ENCODE results near the gene IRF2.

IRF2 gene

GRCh38 chr4:184474263-184475095 lies at the start of gene IRF2:
TSS of gene IRF2 (minus strand) at chr4:184474550. CDS start at chr4:184429064, 45,486 bp downstream.
- peak; percentile 92 to 95 (median 95) for DNase-seq (ENCODE audit: low read depth in 3 of 3)

GRCh38 chr4:184515606-184516005 lies 41.3 kb upstream of the IRF2 start:
- no peak for DNase-seq (ENCODE audit: low read depth in 3 of 3)

GRCh38 chr4:184514121-184514988 lies 40.0 kb upstream of the IRF2 start:
- DNase-seq (ENCODE audit: low read depth in 3 of 3), result peak; percentile 33 to 78 (median 60)

GRCh38 chr4:184513802-184514120 lies 39.4 kb upstream of the IRF2 start:
- DNase-seq (ENCODE audit: low read depth in 3 of 3), result no peak

GRCh38 chr4:184511156-184511555 lies 36.8 kb upstream of the IRF2 start:
- DNase-seq (ENCODE audit: low read depth in 3 of 3), result no peak

- DNase-seq (ENCODE audit: low read depth in 3 of 3), result no peak
Observed at GRCh38 chr4:184510401-184510800, 36.1 kb upstream of the IRF2 start.

- no peak for DNase-seq (ENCODE audit: low read depth in 3 of 3)
Observed at GRCh38 chr4:184506527-184507121, 32.3 kb upstream of the IRF2 start.

- no peak for DNase-seq (ENCODE audit: low read depth in 3 of 3)
Observed at GRCh38 chr4:184504385-184504784, 30.0 kb upstream of the IRF2 start.

GRCh38 chr4:184503869-184504300 lies 29.5 kb upstream of the IRF2 start:
- DNase-seq (ENCODE audit: low read depth in 3 of 3), result no peak

- DNase-seq (ENCODE audit: low read depth in 3 of 3), result no peak
Observed at GRCh38 chr4:184500748-184501589, 26.6 kb upstream of the IRF2 start.

GRCh38 chr4:184499996-184500395 lies 25.6 kb upstream of the IRF2 start:
- no peak for DNase-seq (ENCODE audit: low read depth in 3 of 3)

GRCh38 chr4:184498598-184498997 lies 24.2 kb upstream of the IRF2 start:
- DNase-seq (ENCODE audit: low read depth in 3 of 3), result no peak

GRCh38 chr4:184489771-184490170 lies 15.4 kb upstream of the IRF2 start:
- no peak for DNase-seq (ENCODE audit: low read depth in 3 of 3)

GRCh38 chr4:184487503-184487902 lies 13.2 kb upstream of the IRF2 start:
- DNase-seq (ENCODE audit: low read depth in 3 of 3), result no peak

GRCh38 chr4:184485279-184485678 lies 10.9 kb upstream of the IRF2 start:
- DNase-seq (ENCODE audit: low read depth in 3 of 3), result no peak

- DNase-seq (ENCODE audit: low read depth in 3 of 3), result no peak
Observed at GRCh38 chr4:184481544-184481943, 7.2 kb upstream of the IRF2 start.

GRCh38 chr4:184479516-184479950 lies 5.2 kb upstream of the IRF2 start:
- DNase-seq (ENCODE audit: low read depth in 3 of 3), result no peak

- DNase-seq (ENCODE audit: low read depth in 3 of 3), result no peak
Observed at GRCh38 chr4:184477201-184477999, 3.0 kb upstream of the IRF2 start.

- DNase-seq (ENCODE audit: low read depth in 3 of 3), result no peak
Observed at GRCh38 chr4:184476695-184477094, 2.3 kb upstream of the IRF2 start.

- DNase-seq (ENCODE audit: low read depth in 3 of 3), result no peak
Observed at GRCh38 chr4:184475498-184475897, 1.1 kb upstream of the IRF2 start.

- DNase-seq (ENCODE audit: low read depth in 3 of 3), result peak; percentile 48 to 59 (median 48)
Observed at GRCh38 chr4:184475096-184475461, 729 bp upstream of the IRF2 start.
